A549 (cell line): ENCODE data around the gene VASH2.

Source experiments
- BHLHE40 ChIP-seq: IDR thresholded peaks from 2 replicates; pipeline ENCODE4 v1.6.1; 2012; ENCODE audit warnings: low read depth, low read length, inconsistent platforms
- CTCF ChIP-seq: fragments of >200 bp; sonication (Bioruptor Twin); formaldehyde crosslinking; IDR thresholded peaks from 3 replicates; pipeline ENCODE4 v1.5.1; 2016
- HDAC2 ChIP-seq: fragments of 200-600 bp; sonication (generic); IDR thresholded peaks from 2 replicates; pipeline ENCODE4 v1.6.1; 2016
- HES2 ChIP-seq: fragments of >200 bp; sonication (Bioruptor Twin); formaldehyde crosslinking; IDR thresholded peaks from 2 replicates; pipeline ENCODE4 v1.6.1; 2016
- HOXB13 ChIP-seq: fragments of 250-450 bp; sonication (Bioruptor Pico); IDR thresholded peaks from 2 replicates; pipeline ENCODE4 v1.5.0; 2020; ENCODE audit warnings: low read depth, mild to moderate bottlenecking, moderate library complexity
- MYC ChIP-seq: IDR thresholded peaks from 2 replicates; pipeline ENCODE4 v1.6.1; 2012; ENCODE audit warnings: mild to moderate bottlenecking, inconsistent platforms, low read length, improper control_type of control experiment, borderline replicate concordance
- NPAS2 ChIP-seq: fragments of 250-450 bp; sonication (Bioruptor Pico); IDR thresholded peaks from 2 replicates; pipeline ENCODE4 v1.8.0; 2022; ENCODE audit warnings: mild to moderate bottlenecking, moderate library complexity, borderline replicate concordance
- PBX3 ChIP-seq: IDR thresholded peaks from 2 replicates; pipeline ENCODE4 v1.6.1; 2012
- POLR2A ChIP-seq: IDR thresholded peaks from 2 replicates; pipeline ENCODE4 v1.6.1; 2012; ENCODE audit warnings: mild to moderate bottlenecking, low read length

- TF ChIP-seq NPAS2 (CRISPR knock-in tag): no peak
- TF ChIP-seq MYC: no peak
- TF ChIP-seq POLR2A: no peak
- no peak for TF ChIP-seq HOXB13 (CRISPR knock-in tag)
- no peak for TF ChIP-seq HES2
- TF ChIP-seq CTCF: no peak
- no peak for TF ChIP-seq PBX3
- TF ChIP-seq HDAC2: no peak
- no peak for TF ChIP-seq BHLHE40
Measured at GRCh38 chr1:212909652-212910063, 40.7 kb upstream of the VASH2 start.
